ENCODE data around the gene RNF44.
"Not testable (repeated sequence)": the region's sequence is repeated elsewhere in the genome, so short reads cannot be mapped to it uniquely, and the experiment has no call there.

The RNF44 gene

DNA sequence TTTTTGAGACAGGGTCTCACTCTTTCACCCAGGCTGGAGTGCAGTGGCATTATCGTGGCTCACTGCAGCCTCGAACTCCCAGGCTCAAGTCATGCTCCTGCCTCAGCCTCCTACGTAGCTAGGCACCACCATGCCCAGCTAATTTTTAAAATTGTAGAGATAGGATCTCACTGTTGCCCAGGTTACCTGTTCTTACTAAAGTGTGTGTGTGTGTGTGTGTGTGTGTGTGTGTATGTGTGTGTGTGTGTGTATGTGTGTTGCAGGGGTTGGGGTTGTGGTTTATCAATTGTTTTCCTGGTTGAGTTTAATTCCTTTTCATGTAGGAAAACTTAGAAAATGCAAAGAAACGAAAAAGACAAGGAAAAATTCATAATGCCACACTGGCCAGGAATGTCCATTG lies 21.8 kb downstream of the RNF44 start:
- DNase-seq = no peak

- DNase-seq = no peak
These were observed 22.8 kb downstream of the RNF44 start for GRCh38 chr5:176514244-176514950.

DNA sequence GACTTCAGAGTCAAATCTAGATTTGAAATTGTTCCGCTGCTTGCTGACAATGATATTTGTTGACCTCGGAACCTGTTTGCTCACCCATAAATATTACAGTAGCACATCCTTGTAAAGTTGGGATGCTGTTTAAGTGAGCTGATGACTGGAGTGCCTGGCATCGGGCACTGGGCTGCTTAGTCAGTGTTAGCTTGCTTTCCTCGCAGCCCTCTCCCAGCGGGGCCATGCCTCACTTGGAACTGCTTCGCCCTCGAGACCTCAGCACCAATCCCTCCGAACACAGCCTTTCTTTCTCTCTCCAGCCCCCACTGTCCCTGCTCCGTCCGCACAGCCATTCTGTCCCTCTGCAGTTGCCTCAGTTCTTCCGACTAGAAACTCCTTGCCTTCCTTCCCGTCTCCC lies 23.4 kb downstream of the RNF44 start:
- no peak for DNase-seq

- no peak for DNase-seq
These were observed 28.6 kb downstream of the RNF44 start for GRCh38 chr5:176508603-176509002.

GRCh38 chr5:176507911-176508310 lies 29.3 kb downstream of the RNF44 start:
- DNase-seq = no peak

GRCh38 chr5:176503496-176503895 lies 33.7 kb downstream of the RNF44 start:
- DNase-seq = no peak

DNA sequence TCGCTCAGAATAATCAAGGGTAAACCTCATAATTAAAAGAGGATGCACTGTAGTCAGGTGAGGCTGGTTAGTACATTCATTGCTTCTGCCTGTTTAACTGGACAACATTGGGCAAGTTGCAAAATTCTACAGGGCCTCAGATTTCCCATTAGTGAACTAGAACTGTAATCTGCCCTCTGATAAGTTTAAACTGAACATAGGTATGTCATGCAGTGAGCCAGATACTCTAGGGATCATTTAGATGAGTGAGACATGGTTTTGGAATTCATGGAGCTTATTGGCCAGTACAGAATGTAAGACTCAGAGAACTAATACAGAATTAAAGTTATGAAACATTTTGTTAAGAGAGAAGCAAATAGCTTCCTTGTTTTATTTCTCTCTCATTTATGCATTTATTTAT lies 35.9 kb downstream of the RNF44 start:
- DNase-seq = no peak

GRCh38 chr5:176500511-176500910 lies 36.7 kb downstream of the RNF44 start:
- no peak for DNase-seq

- no peak for DNase-seq
These were observed 37.9 kb downstream of the RNF44 start for GRCh38 chr5:176499273-176499672.

GRCh38 chr5:176497852-176498251 lies 39.4 kb downstream of the RNF44 start:
- DNase-seq = no peak

- no peak for DNase-seq
These were observed 44.8 kb downstream of the RNF44 start for GRCh38 chr5:176492431-176492830.

- no peak for DNase-seq
These were observed 45.3 kb downstream of the RNF44 start for GRCh38 chr5:176491901-176492300.

DNA sequence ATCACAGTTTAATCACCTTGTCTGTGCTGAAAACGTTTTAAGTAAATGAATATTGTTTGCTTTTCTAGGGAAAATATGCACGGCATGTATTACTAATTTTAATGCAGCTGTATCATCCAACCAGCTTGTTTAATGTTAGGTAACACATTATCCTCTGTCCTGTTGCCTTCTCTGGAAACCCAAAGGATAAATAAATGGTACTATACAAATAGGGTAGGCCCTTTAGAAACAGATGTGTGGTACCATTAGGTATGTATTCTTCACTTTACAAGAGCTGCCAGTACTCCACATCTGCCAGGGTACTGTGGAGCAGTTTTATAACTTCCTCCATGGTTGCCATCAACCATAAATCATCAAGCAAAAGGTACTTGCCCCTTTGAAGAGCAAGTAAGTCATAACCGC lies 46.1 kb downstream of the RNF44 start:
- no peak for DNase-seq

GRCh38 chr5:176490301-176490700 lies 46.9 kb downstream of the RNF44 start:
- DNase-seq = no peak

GRCh38 chr5:176489077-176489476 lies 48.1 kb downstream of the RNF44 start:
- DNase-seq = no peak

- not testable (repeated sequence) for DNase-seq
These were observed 50.0 kb downstream of the RNF44 start for GRCh38 chr5:176487160-176487559.

GRCh38 chr5:176486189-176486757 lies 50.9 kb downstream of the RNF44 start:
- no peak for DNase-seq

- DNase-seq = no peak
These were observed 52.0 kb downstream of the RNF44 start for GRCh38 chr5:176485176-176485575.

GRCh38 chr5:176481711-176482110 lies 55.5 kb downstream of the RNF44 start:
- no peak for DNase-seq
